Suprapubic skin (tissue), 4 donors: ENCODE results near the gene REEP6. TPM values are rescaled to one million over a fixed set of nuclear protein-coding genes. Genes with fewer than 3 reads are reported as not detected.
"Not testable (repeated sequence)": the region's sequence is repeated elsewhere in the genome, so short reads cannot be mapped to it uniquely, and the experiment has no call there.

Source experiments
- DNase-seq, 2 donors: peaks; one replicate each; pipeline ENCODE4 v3.0.0-alpha.2; 2019; ENCODE audit warnings: low spot score in 2 of 2
- H3K27ac ChIP-seq: fragments of 200-600 bp; sonication (generic); one replicate; pipeline ENCODE4 v1.5.1; 2019
- H3K27me3 ChIP-seq: fragments of 200-600 bp; sonication (generic); one replicate; pipeline ENCODE4 v1.5.1; 2019
- H3K36me3 ChIP-seq: fragments of 200-600 bp; sonication (generic); one replicate; pipeline ENCODE4 v1.5.1; 2019
- H3K4me1 ChIP-seq: fragments of 200-600 bp; sonication (generic); one replicate; pipeline ENCODE4 v1.5.1; 2019
- H3K4me3 ChIP-seq: fragments of 200-600 bp; sonication (generic); one replicate; pipeline ENCODE4 v1.5.1; 2019; ENCODE audit warnings: mild to moderate bottlenecking
- H3K9me3 ChIP-seq: fragments of 200-600 bp; sonication (generic); one replicate; pipeline ENCODE4 v1.5.1; 2019
- EP300 ChIP-seq: sonication (generic); formaldehyde crosslinking; IDR thresholded peaks from one replicate; pipeline ENCODE4 v1.6.1; 2017; ENCODE audit warnings: antibody characterized with exemption
- POLR2A ChIP-seq, 2 donors: fragments of 450-650 bp; IDR thresholded peaks; one replicate each; pipeline ENCODE4 v1.6.1; 2017; ENCODE audit warnings: antibody characterized with exemption in 2 of 2, mild to moderate bottlenecking in 2 of 2, moderate library complexity in 2 of 2
- POLR2AphosphoS5 ChIP-seq, 3 donors: sonication (generic); formaldehyde crosslinking; IDR thresholded peaks; one replicate each; pipeline ENCODE4 v1.6.1; 2017; ENCODE audit warnings: antibody characterized with exemption in 3 of 3
- WGBS: methylation state at CpG from one replicate; pipeline ENCODE4 v1.1.5; 2018; 5-methylcytosine and 5-hydroxymethylcytosine counted together
- total RNA-seq, 4 donors: library from RNA; depleted of rRNA; stranded (reverse); fragments of >200 nt; gene quantifications; one replicate each; pipeline ENCODE4 v1.1.0, GENCODE V29; 2016
- TF ChIP-seq, protein P1 (sequence below), 2 donors: fragments of 200-600 bp in 1 of 2; fragments of 450-650 bp in 1 of 2; sonication (generic) in 1 of 2; IDR thresholded peaks; one replicate each; pipeline ENCODE4 v1.5.1; 2016 to 2019; ENCODE audit warnings: antibody characterized with exemption in 2 of 2, mild to moderate bottlenecking in 1 of 2, moderate library complexity in 1 of 2

Gene REEP6
- total RNA-seq, 4 donors from 2014 or later: 3.2 to 11.8 (median 8.1) TPM

DNA sequence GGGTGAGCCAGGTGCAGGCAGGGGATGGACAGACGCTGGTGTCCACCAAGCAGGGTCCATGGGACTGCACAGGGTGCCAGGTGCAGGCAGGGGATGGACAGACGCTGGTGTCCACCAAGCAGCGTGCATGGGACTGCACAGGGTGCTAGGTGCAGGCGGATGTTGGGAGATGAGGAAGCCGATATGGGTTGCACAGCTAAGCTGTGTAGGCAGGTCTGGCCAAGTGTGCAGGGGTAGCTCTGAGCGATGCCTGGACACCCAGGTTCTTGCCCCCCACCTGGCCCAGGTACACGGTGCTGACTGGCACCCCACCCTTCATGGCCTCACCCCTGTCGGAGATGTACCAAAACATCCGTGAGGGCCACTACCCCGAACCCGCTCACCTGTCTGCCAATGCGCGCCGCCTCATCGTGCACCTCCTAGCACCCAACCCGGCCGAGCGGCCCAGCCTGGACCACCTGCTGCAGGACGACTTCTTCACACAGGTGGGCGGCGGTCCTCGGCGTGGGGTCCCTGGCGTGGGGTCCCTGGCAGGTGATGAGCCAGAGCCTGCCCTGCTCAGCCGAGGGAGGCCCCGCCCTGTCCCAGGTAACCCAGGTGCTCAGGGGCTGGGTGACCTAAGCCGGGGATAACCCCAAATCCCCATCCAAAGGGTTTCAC, 36.8 kb downstream of the REEP6 start:
- H3K36me3 ChIP-seq: no peaks in the 10 kb centered on the region
- H3K9me3 ChIP-seq: no peaks in the 10 kb centered on the region
- no peak for TF ChIP-seq EP300
- no peak for TF ChIP-seq POLR2A (IDR thresholded peaks at IDR 0.05)
- no peak for TF ChIP-seq POLR2AphosphoS5 (IDR thresholded peaks at IDR 0.05)
- TF ChIP-seq, protein P1, sequence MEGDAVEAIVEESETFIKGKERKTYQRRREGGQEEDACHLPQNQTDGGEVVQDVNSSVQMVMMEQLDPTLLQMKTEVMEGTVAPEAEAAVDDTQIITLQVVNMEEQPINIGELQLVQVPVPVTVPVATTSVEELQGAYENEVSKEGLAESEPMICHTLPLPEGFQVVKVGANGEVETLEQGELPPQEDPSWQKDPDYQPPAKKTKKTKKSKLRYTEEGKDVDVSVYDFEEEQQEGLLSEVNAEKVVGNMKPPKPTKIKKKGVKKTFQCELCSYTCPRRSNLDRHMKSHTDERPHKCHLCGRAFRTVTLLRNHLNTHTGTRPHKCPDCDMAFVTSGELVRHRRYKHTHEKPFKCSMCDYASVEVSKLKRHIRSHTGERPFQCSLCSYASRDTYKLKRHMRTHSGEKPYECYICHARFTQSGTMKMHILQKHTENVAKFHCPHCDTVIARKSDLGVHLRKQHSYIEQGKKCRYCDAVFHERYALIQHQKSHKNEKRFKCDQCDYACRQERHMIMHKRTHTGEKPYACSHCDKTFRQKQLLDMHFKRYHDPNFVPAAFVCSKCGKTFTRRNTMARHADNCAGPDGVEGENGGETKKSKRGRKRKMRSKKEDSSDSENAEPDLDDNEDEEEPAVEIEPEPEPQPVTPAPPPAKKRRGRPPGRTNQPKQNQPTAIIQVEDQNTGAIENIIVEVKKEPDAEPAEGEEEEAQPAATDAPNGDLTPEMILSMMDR (IDR thresholded peaks at IDR 0.05): no peak
- DNase-seq: no peak
- H3K27ac ChIP-seq: no peak overlapping the region
- H3K27me3 ChIP-seq: peaks cover 86% of the 10 kb centered on the region
- H3K4me3 ChIP-seq: no peak overlapping the region
- WGBS: 73% methylated on average over 25 of the region's 27 CpGs
- H3K4me1 ChIP-seq: peaks cover 11% of the 10 kb centered on the region

DNA sequence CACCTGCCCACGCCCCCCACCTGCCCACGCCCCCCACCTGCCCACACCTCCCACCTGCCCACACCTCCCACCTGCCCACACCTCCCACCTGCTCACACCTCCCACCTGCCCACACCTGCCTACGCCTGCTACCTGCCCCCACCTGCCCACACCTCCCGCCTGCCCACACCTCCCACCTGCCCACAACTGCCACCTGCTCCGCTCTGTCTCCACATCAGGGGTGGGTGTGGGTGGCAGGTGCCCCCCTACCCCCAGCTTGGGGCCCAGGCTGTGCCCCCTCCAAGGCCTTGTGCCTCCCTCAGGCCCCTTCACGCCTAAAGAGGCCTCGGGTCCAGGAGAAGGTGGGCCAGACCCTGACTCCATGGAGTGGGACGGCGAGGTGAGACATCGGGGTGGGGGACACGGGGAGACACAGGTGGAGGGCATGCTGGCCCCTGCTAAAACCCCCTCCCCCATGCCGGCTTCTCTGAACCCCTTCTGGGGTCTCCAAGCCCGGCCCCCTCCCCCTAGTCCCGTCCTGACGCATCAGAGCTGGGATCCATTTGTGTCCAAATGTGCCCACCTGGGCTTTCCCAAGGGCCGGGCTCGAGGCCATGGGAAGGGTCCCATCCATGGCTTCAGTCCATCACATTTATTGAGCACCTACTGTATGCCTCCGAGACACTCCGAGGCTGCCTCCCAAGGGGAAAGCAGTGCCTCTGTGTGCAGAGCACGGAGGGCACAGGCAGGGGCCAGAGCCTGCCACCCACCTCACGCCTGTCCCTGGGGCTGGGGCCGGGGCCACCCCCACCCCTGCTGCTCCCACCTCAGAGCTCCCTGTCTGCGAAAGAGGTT, 37.8 kb downstream of the REEP6 start:
- H3K4me3 ChIP-seq: no peak overlapping the region
- no peaks in the 10 kb centered on the region for H3K36me3 ChIP-seq
- TF ChIP-seq, protein P1 (IDR thresholded peaks at IDR 0.05): no peak
- TF ChIP-seq POLR2AphosphoS5 (IDR thresholded peaks at IDR 0.05) (no peak), POLR2A (IDR thresholded peaks at IDR 0.05) (no peak), EP300 (no peak)
- no peak for DNase-seq
- H3K27me3 ChIP-seq: peaks cover 86% of the 10 kb centered on the region
- H3K4me1 ChIP-seq: peaks cover 6% of the 10 kb centered on the region
- 83% methylated on average over 5 of the region's 23 CpGs for WGBS
- no peaks in the 10 kb centered on the region for H3K9me3 ChIP-seq
- no peak overlapping the region for H3K27ac ChIP-seq

DNA sequence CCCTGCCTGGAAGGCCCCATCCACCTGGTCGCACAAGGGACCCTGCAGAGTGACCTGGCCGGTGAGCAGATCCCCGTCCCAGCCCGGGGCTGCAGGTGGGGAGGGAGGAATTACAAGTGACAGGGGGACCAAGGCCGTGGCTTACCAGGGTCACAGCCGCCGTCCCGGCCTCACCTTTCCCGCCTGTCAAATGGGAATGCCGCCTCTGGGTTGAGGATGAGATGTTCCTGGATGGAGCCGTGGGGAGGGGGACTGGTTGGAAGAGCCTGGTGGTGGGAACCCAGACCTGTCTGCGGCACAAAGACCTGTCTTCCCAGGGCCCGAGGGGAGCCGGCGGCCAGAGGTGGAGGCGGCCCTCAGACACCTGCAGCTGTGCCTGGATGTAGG, 38.4 kb downstream of the REEP6 start:
- H3K36me3 ChIP-seq: no peaks in the 10 kb centered on the region
- no peaks in the 10 kb centered on the region for H3K9me3 ChIP-seq
- WGBS: no CpG with 5 or more reads among the region's 16 CpGs
- no peak overlapping the region for H3K4me3 ChIP-seq
- H3K4me1 ChIP-seq: peaks cover under 1% of the 10 kb centered on the region
- H3K27ac ChIP-seq: no peak overlapping the region
- peaks cover 82% of the 10 kb centered on the region for H3K27me3 ChIP-seq
- DNase-seq: no peak
- TF ChIP-seq EP300 (no peak), POLR2AphosphoS5 (IDR thresholded peaks at IDR 0.05) (no peak), POLR2A (IDR thresholded peaks at IDR 0.05) (no peak)
- TF ChIP-seq, protein P1 (IDR thresholded peaks at IDR 0.05): no peak

DNA sequence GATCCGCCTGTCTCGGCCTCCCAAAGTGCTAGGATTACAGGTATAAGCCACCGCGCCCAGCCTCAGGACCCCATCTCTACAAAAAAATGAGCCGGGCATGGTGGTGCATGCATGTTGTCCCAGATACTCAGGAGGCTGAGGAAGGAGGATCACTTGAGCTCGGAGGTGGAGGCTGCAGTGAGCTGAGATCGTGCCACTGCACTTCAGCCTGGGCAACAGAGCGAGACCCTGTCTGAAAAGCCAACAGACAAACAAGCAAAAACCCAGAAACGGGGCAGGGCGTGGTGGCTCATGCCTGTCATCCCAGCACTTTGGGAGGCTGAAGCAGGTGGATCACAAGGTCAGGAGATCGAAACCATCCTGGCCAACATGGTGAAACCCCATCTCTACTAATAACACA, 39.9 kb downstream of the REEP6 start:
- DNase-seq, H3K27ac ChIP-seq, H3K9me3 ChIP-seq, H3K4me1 ChIP-seq, H3K36me3 ChIP-seq, H3K4me3 ChIP-seq: not testable (repeated sequence)
- peaks cover 74% of the 10 kb centered on the region for H3K27me3 ChIP-seq
- 91% methylated on average over 11 of the region's 11 CpGs for WGBS

DNA sequence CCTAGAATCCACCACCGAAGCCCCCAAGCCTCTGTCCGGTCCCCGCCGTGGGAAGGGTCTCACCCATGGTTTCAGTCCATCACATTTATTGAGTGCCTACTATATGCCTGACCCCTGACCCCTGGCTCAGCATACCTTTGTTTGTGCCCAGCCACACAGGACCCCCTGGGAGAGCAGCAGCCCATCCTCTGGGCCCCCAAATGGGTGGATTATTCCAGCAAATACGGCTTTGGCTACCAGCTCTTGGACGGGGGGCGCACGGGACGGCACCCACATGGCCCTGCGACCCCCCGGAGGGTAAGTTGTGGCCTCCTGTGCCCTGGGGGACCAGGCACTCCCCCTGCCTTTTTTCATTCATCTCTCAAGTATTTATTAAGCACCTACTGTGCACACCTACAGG, 40.6 kb downstream of the REEP6 start:
- Histone ChIP-seq H3K27ac (no peak overlapping the region), H3K27me3 (peaks cover 67% of the 10 kb centered on the region), H3K4me3 (no peak overlapping the region), H3K4me1 (no peaks in the 10 kb centered on the region), H3K36me3 (no peaks in the 10 kb centered on the region), H3K9me3 (no peaks in the 10 kb centered on the region)
- no peak for DNase-seq
- WGBS: 87% methylated on average over 11 of the region's 11 CpGs
- TF ChIP-seq POLR2A (IDR thresholded peaks at IDR 0.05) (no peak), EP300 (no peak), POLR2AphosphoS5 (IDR thresholded peaks at IDR 0.05) (no peak)
- TF ChIP-seq, protein P1 (IDR thresholded peaks at IDR 0.05): no peak
